Calu3 (cell line): Measurements from ENCODE around the gene FNDC3A. TPM values are rescaled to one million over a fixed set of nuclear protein-coding genes. Genes with fewer than 3 reads are reported as not detected.
A peak's percentile ranks its signal among the peaks of the same experiment; 100 is the strongest.

Experiments
- BruUV-seq: library from RNA; stranded (reverse); fragments of 400-500 nt; replicated peaks from 2 replicates; lab custom pipeline; 2021; lab: Mats Ljungman, UMichigan
- CTCF ChIA-PET: fragments of 300-600 bp; sonication (Branson Sonifier 250); formaldehyde crosslinking; loops from one replicate; lab custom pipeline; 2022; ENCODE audit warnings: antibody characterized with exemption; lab: Charles Lee
- DNase-seq: peaks from one replicate; pipeline ENCODE4 v3.0.0; 2022
- H3K27ac Mint-ChIP-seq: one replicate; pipeline ENCODE4 v1.8.0; 2022; ENCODE audit warnings: mixed read lengths; ENCODE audit not compliant: unreplicated experiment
- H3K27me3 Mint-ChIP-seq: one replicate; pipeline ENCODE4 v1.8.0; 2022; ENCODE audit warnings: mixed read lengths; ENCODE audit not compliant: unreplicated experiment
- H3K36me3 Mint-ChIP-seq: one replicate; pipeline ENCODE4 v1.8.0; 2022; ENCODE audit warnings: mild to moderate bottlenecking, moderate library complexity, mixed read lengths; ENCODE audit not compliant: insufficient read depth, unreplicated experiment
- H3K4me1 Mint-ChIP-seq: one replicate; pipeline ENCODE4 v1.8.0; 2022; ENCODE audit warnings: mild to moderate bottlenecking, low read depth, mixed read lengths; ENCODE audit not compliant: unreplicated experiment
- H3K4me3 Mint-ChIP-seq: one replicate; pipeline ENCODE4 v1.8.0; 2022; ENCODE audit warnings: mild to moderate bottlenecking, low read depth, moderate library complexity, mixed read lengths; ENCODE audit not compliant: unreplicated experiment
- H3K9me3 Mint-ChIP-seq: one replicate; pipeline ENCODE4 v1.8.0; 2022; ENCODE audit warnings: low read depth, mixed read lengths; ENCODE audit not compliant: unreplicated experiment
- CTCF ChIP-seq: fragments of 200-600 bp; IDR thresholded peaks from one replicate; pipeline ENCODE4 v1.8.0; 2022; ENCODE audit warnings: antibody characterized with exemption; ENCODE audit not compliant: unreplicated experiment
- intact Hi-C: fragments of 100-400 bp; cut with micrococcal nuclease; formaldehyde crosslinking; loops from one replicate; pipeline ENCODE4 v1.10.0; 2022; ENCODE audit not compliant: unreplicated experiment
- total RNA-seq: library from RNA; stranded (reverse); gene quantifications from 2 replicates; pipeline ENCODE4 v1.2.3, GENCODE V29; 2022

FNDC3A gene
- total RNA-seq, 1 experiment from 2014 or later: 36.2 TPM

GRCh38 chr13:48965736-48966135 lies 10.0 kb upstream of the FNDC3A start:
- TF ChIP-seq CTCF: no peak
- no peak overlapping the region for H3K4me3 Mint-ChIP-seq

GRCh38 chr13:48969685-48970084 lies 6.0 kb upstream of the FNDC3A start:
- BruUV-seq: no TSS peak
- Mint-ChIP-seq H3K4me1 (peaks cover 5% of the 10 kb centered on the region), H3K27me3 (no peaks in the 10 kb centered on the region), H3K27ac (no peak overlapping the region), H3K4me3 (no peak overlapping the region), H3K9me3 (peaks cover 26% of the 10 kb centered on the region), H3K36me3 (peaks cover 4% of the 10 kb centered on the region)
- intact Hi-C loops: no loop called here
- no peak for TF ChIP-seq CTCF
- no peak for DNase-seq
- CTCF ChIA-PET: no interaction called here

More at GRCh38 chr13:48965736-48966135, 10.0 kb upstream of the FNDC3A start:
- Mint-ChIP-seq H3K4me1 (no peaks in the 10 kb centered on the region), H3K27me3 (no peaks in the 10 kb centered on the region), H3K9me3 (peaks cover 7% of the 10 kb centered on the region), H3K27ac (no peak overlapping the region), H3K36me3 (no peaks in the 10 kb centered on the region)
- BruUV-seq: no TSS peak
- intact Hi-C loops: loop anchor here (1.0 kb wide), 1 partner anchor 14 kb away; no protein-coding TSS in a partner anchor
- DNase-seq: no peak
- CTCF ChIA-PET: no interaction called here

GRCh38 chr13:48973845-48974431 lies 1.8 kb upstream of the FNDC3A start:
- intact Hi-C loops: no loop called here
- CTCF ChIA-PET: no interaction called here
- BruUV-seq: no TSS peak
- H3K36me3 Mint-ChIP-seq: peaks cover 41% of the 10 kb centered on the region
- H3K9me3 Mint-ChIP-seq: peaks cover 19% of the 10 kb centered on the region
- TF ChIP-seq CTCF: no peak
- H3K4me1 Mint-ChIP-seq: peaks cover 10% of the 10 kb centered on the region
- DNase-seq: no peak
- H3K27ac Mint-ChIP-seq: no peak overlapping the region
- no peaks in the 10 kb centered on the region for H3K27me3 Mint-ChIP-seq
- no peak overlapping the region for H3K4me3 Mint-ChIP-seq

GRCh38 chr13:48975101-48975855 lies 434 bp upstream of the FNDC3A start:
- H3K9me3 Mint-ChIP-seq: peaks cover 19% of the 10 kb centered on the region
- CTCF ChIA-PET: interaction anchor here (1.2 kb wide), 1 partner anchor 156 kb away, joined by 3 read pairs; no protein-coding TSS in a partner anchor
- no peaks in the 10 kb centered on the region for H3K27me3 Mint-ChIP-seq
- TSS peak; percentile 87 for BruUV-seq
- peaks cover 18% of the 10 kb centered on the region for H3K4me1 Mint-ChIP-seq
- peak overlapping the region; percentile 87 for H3K4me3 Mint-ChIP-seq
- DNase-seq: peak; percentile 21
- H3K36me3 Mint-ChIP-seq: peaks cover 42% of the 10 kb centered on the region
- intact Hi-C loops: loop anchor here (5.0 kb wide), 2 partner anchors 68 to 193 kb away; no protein-coding TSS in a partner anchor
- H3K27ac Mint-ChIP-seq: peak overlapping the region; percentile 94
- TF ChIP-seq CTCF: no peak
